Measurements from ENCODE around the gene UBE3A. TPM values are rescaled to one million over a fixed set of nuclear protein-coding genes. Genes with fewer than 3 reads are reported as not detected.

UBE3A gene
- total RNA-seq, result 100 to 1,000 TPM in 1 of 4 donors, 10 to 100 TPM in 3; 93.6 to 116 (median 95.3) TPM

GRCh38 chr15:25438601-25439368 lies at the start of gene UBE3A:
Gene UBE3A (minus strand): TSS chr15:25439024. CDS start chr15:25409107, 29,917 bp downstream.
- H3K9me3 ChIP-seq, result no peaks in the 10 kb centered on the region
- peak within 1 kb of the TSS; percentile 95 to 100 (median 96) for H3K27ac ChIP-seq
- no peaks in the 10 kb centered on the region for H3K27me3 ChIP-seq
- peak; percentile 98 for ATAC-seq
- peak within 1 kb of the TSS; percentile 72 to 87 for H3K4me3 ChIP-seq
- H3K4me1 ChIP-seq, result peaks cover 0 to 48% (median 5%) of the 10 kb centered on the region in 3 donors
- WGBS, 2 donors (ENCODE audit: low coverage in 1 of 2), result 0% methylated on average over 1 of the region's 97 CpGs; no CpG with 5 or more reads in 1 of the 2 donors
- TF ChIP-seq EP300 (IDR thresholded peaks at IDR 0.05) (no peak), CTCF (IDR thresholded peaks at IDR 0.05) (peak in 2 of 4 experiments; percentile 5 to 66), POLR2A (IDR thresholded peaks at IDR 0.05) (peak; percentile 50 to 67)
- H3K36me3 ChIP-seq, result no peaks in the 10 kb centered on the region

- H3K4me1 ChIP-seq, result no peaks in the 10 kb centered on the region
- 59 to 73% methylated on average over 5 of the region's 5 CpGs for WGBS, 2 donors (ENCODE audit: low coverage in 1 of 2)
- ATAC-seq, result no peak
- no peak overlapping the region for H3K4me3 ChIP-seq
- TF ChIP-seq POLR2A (IDR thresholded peaks at IDR 0.05) (no peak), POLR2AphosphoS5 (IDR thresholded peaks at IDR 0.05) (no peak), CTCF (IDR thresholded peaks at IDR 0.05) (no peak), EP300 (IDR thresholded peaks at IDR 0.05) (no peak)
- no peaks in the 10 kb centered on the region for H3K36me3 ChIP-seq
- H3K27me3 ChIP-seq, result no peaks in the 10 kb centered on the region
- H3K27ac ChIP-seq, result no peak overlapping the region
- peaks cover 0 to 33% (median 0%) of the 10 kb centered on the region in 3 donors for H3K9me3 ChIP-seq
Measured at GRCh38 chr15:25487226-25487884, 48.5 kb upstream of the UBE3A start.

- no peak overlapping the region for H3K27ac ChIP-seq
- H3K4me3 ChIP-seq, result no peak overlapping the region
- no CpG with 5 or more reads among the region's 1 CpG for WGBS, 2 donors (ENCODE audit: low coverage in 1 of 2)
- H3K9me3 ChIP-seq, result peaks cover 0 to 20% (median 0%) of the 10 kb centered on the region in 3 donors
- no peaks in the 10 kb centered on the region for H3K36me3 ChIP-seq
- H3K27me3 ChIP-seq, result no peaks in the 10 kb centered on the region
- TF ChIP-seq POLR2A (IDR thresholded peaks at IDR 0.05) (no peak), POLR2AphosphoS5 (IDR thresholded peaks at IDR 0.05) (no peak), EP300 (IDR thresholded peaks at IDR 0.05) (no peak), CTCF (IDR thresholded peaks at IDR 0.05) (no peak)
- H3K4me1 ChIP-seq, result peaks cover 0 to 11% (median 3%) of the 10 kb centered on the region in 3 donors
- no peak for ATAC-seq
Measured at GRCh38 chr15:25486051-25486450, 47.2 kb upstream of the UBE3A start.

DNA sequence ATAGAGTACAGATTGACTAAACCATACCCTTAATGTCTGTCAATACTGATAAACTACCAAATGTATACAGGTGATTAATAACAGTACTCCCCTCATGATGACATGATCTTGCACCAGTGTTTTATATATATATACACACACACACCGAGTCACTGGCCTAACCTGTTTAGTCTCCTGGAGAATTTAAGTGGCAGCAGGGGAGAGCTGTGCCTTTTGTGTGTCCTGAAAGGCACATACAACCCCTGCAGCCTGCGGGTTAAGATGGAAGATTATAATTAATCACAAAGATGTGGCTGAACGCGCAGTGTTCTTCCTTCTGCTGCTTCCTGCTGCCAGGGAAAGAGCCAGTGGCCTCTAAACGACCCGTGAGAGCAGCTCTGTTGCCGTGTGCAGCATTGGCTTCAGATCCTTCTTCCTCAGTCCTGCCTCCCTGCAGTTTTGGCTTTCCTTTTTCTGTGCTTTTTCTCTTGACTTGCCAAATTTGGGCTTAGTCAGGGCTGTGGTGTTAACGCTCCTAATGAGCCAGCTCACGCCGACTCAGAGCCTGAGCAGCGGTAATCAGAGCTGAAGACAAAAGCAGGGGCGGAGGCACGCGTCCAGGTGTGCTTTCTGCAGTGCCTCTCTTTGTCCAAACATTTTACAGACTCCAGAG lies 42.5 kb upstream of the UBE3A start:
- Histone ChIP-seq H3K4me3 (peak overlapping the region in 1 of 2 donors; percentile 17), H3K9me3 (no peaks in the 10 kb centered on the region), H3K27ac (peak overlapping the region in 3 of 4 donors; percentile 40 to 62 (median 52)), H3K4me1 (peaks cover 0 to 21% (median 3%) of the 10 kb centered on the region in 3 donors), H3K27me3 (no peaks in the 10 kb centered on the region), H3K36me3 (no peaks in the 10 kb centered on the region)
- TF ChIP-seq POLR2A (IDR thresholded peaks at IDR 0.05) (no peak), CTCF (IDR thresholded peaks at IDR 0.05) (no peak), EP300 (IDR thresholded peaks at IDR 0.05) (no peak), POLR2AphosphoS5 (IDR thresholded peaks at IDR 0.05) (no peak)
- ATAC-seq, result peak; percentile 63
- 0 to 8% methylated on average over 5 to 14 of the region's 14 CpGs for WGBS, 2 donors (ENCODE audit: low coverage in 1 of 2)
